ENCODE measurements around the gene HAPLN2.

The HAPLN2 gene

DNA sequence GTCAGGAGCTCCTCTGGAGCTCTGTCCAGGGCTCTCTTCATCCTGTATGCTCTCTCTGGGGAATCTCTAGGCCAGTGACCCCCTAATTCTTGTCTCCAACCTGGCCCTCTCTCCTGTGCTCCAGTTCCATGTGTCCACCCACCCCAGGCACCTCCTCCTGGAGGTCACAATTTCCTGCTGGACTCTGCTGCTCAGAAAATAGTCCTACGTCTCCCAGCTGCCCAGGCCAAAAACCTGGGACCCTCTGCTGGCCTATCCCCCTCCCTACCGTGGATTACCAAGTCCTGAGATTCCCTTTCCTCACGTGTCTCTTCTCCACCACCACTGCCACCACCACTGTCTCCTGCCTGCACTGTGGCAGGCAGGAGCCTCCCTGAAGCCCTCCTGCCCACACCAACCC, 46.3 kb downstream of the HAPLN2 start:
- ChIA-PET POLR2A (interaction anchor here (0.5 to 2.6 kb wide), 4 partner anchors 11 to 708 kb away, joined by 4 to 16 read pairs (median 5); partner anchors contain the start of genes ISG20L2, METTL25B and NES), CTCF (interaction anchor here (0.7 to 15.2 kb wide), 4 partner anchors 16 to 62 kb away, joined by 3 to 564 read pairs (median 6); partner anchors contain the start of gene NES)
- TF ChIP-seq RBAK (tag by site-specific recombination; IDR thresholded peaks at IDR 0.05) (no peak), ZSCAN18 (tag by site-specific recombination; IDR thresholded peaks at IDR 0.05) (no peak), ZNF2 (tag by site-specific recombination; IDR thresholded peaks at IDR 0.05) (no peak), ZBTB17 (tag by site-specific recombination; IDR thresholded peaks at IDR 0.05) (no peak), ZNF561 (tag by site-specific recombination; IDR thresholded peaks at IDR 0.05; ENCODE audit: borderline replicate concordance) (no peak), FEZF1 (tag by site-specific recombination; IDR thresholded peaks at IDR 0.05) (no peak), ZNF292 (tag by site-specific recombination; IDR thresholded peaks at IDR 0.05; ENCODE audit: borderline replicate concordance, low read depth) (no peak), ZNF704 (tag by site-specific recombination; IDR thresholded peaks at IDR 0.05) (no peak), ZNF830 (tag by site-specific recombination; IDR thresholded peaks at IDR 0.05; ENCODE audit: low read depth) (no peak), ZNF426 (tag by site-specific recombination; IDR thresholded peaks at IDR 0.05) (no peak), ZNF747 (tag by site-specific recombination; IDR thresholded peaks at IDR 0.05) (no peak), SETDB1 (IDR thresholded peaks at IDR 0.05; ENCODE audit: insufficient read length, low read length) (no peak)
- TF ChIP-seq, protein P1, sequence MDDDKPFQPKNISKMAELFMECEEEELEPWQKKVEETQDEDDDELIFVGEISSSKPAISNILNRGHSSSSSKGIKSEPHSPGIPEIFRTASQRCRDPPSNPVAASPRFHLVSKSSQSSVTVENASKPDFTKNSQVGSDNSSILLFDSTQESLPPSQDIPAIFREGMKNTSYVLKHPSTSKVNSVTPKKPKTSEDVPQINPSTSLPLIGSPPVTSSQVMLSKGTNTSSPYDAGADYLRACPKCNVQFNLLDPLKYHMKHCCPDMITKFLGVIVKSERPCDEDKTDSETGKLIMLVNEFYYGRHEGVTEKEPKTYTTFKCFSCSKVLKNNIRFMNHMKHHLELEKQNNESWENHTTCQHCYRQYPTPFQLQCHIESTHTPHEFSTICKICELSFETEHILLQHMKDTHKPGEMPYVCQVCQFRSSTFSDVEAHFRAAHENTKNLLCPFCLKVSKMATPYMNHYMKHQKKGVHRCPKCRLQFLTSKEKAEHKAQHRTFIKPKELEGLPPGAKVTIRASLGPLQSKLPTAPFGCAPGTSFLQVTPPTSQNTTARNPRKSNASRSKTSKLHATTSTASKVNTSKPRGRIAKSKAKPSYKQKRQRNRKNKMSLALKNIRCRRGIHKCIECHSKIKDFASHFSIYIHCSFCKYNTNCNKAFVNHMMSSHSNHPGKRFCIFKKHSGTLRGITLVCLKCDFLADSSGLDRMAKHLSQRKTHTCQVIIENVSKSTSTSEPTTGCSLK (tag by site-specific recombination; IDR thresholded peaks at IDR 0.05) = no peak
- TF ChIP-seq, protein P2, sequence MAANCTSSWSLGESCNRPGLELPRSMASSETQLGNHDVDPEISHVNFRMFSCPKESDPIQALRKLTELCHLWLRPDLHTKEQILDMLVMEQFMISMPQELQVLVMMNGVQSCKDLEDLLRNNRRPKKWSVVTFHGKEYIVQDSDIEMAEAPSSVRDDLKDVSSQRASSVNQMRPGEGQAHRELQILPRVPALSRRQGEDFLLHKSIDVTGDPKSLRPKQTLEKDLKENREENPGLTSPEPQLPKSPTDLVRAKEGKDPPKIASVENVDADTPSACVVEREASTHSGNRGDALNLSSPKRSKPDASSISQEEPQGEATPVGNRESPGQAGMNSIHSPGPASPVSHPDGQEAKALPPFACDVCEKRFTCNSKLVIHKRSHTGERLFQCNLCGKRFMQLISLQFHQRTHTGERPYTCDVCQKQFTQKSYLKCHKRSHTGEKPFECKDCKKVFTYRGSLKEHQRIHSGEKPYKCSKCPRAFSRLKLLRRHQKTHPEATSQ (tag by site-specific recombination; IDR thresholded peaks at IDR 0.05) = no peak
- no peak overlapping the region for H3K4me3 ChIP-seq (ENCODE audit: low read depth, low read length)
- no peaks in the 10 kb centered on the region for H3K36me3 ChIP-seq (ENCODE audit: control insufficient read depth in 2 of 2, insufficient read depth in 1 of 2, low read length in 2 of 2)
- H3K9me3 ChIP-seq (ENCODE audit: control insufficient read depth, insufficient read depth, low read depth, low read length) = no peaks in the 10 kb centered on the region
- peaks cover 9% of the 10 kb centered on the region; the same call in 1 of the 2 replicates for H3K4me1 ChIP-seq (ENCODE audit: control insufficient read depth, insufficient read depth, low read length)
- no peak overlapping the region for H3K27ac ChIP-seq (ENCODE audit: extremely low read depth, low read depth, low read length)

DNA sequence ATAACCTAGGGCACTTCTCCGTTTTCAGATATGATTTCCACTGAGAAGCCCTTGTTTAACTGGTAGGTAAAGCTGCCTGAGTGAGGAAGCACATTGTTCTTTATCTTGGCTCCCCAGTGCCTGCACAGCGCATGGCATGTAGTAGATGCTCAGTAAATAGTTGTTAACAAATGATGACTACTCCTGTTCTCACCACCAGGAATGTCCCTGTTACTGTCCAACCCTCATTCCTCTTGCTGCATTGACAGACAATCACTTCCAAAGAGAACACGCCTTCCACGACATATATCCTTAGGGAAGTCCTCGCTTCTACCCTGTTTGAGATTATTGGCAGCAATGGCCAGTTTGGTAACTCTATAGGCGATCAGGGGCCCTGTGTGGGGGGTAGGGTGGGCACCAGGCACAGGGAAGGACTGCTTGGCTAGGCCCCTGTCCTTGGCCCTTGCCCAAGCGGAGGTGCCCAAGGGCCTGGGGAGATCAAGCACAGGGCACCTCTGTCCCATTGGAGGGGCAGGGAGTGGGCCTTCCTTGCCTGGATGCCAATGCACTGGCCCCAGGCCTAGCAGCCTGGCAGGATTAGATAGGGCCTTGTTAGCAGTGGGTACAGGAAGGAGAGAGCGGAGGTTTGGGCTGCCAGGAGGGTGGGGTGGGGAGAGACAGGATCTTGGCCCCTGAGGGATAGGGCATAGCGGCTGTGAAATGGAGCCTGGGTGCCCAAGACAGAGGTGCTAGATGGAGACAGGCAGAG, 47.8 kb downstream of the HAPLN2 start:
- Histone ChIP-seq H3K36me3 (ENCODE audit: control insufficient read depth in 2 of 2, insufficient read depth in 1 of 2, low read length in 2 of 2) (no peaks in the 10 kb centered on the region), H3K27ac (ENCODE audit: extremely low read depth, low read depth, low read length) (no peak overlapping the region), H3K4me1 (ENCODE audit: control insufficient read depth, insufficient read depth, low read length) (peaks cover 5% of the 10 kb centered on the region; the same call in 1 of the 2 replicates), H3K4me3 (ENCODE audit: low read depth, low read length) (no peak overlapping the region), H3K9me3 (ENCODE audit: control insufficient read depth, insufficient read depth, low read depth, low read length) (no peaks in the 10 kb centered on the region)
- no peak for TF ChIP-seq IKZF3 (tag by site-specific recombination; IDR thresholded peaks at IDR 0.05)
- TF ChIP-seq ZNF792 (tag by site-specific recombination; IDR thresholded peaks at IDR 0.05) = no peak
- no peak for TF ChIP-seq ZNF214 (tag by site-specific recombination; IDR thresholded peaks at IDR 0.05; ENCODE audit: borderline replicate concordance)
- TF ChIP-seq ZNF335 (tag by site-specific recombination; conservative IDR thresholded peaks at IDR 0.05) = peak; percentile 54
- TF ChIP-seq ZNF596 (tag by site-specific recombination; IDR thresholded peaks at IDR 0.05) = no peak
- TF ChIP-seq ZNF155 (tag by site-specific recombination; IDR thresholded peaks at IDR 0.05) = no peak
- TF ChIP-seq MZF1 (tag by site-specific recombination; IDR thresholded peaks at IDR 0.05; ENCODE audit: borderline replicate concordance) = no peak
- TF ChIP-seq HOXD13 (CRISPR knock-in tag; IDR thresholded peaks at IDR 0.05; ENCODE audit: borderline replicate concordance) = no peak
- no peak for TF ChIP-seq ZNF433 (tag by site-specific recombination; IDR thresholded peaks at IDR 0.05; ENCODE audit: low read depth)
- peak; percentile 97 for TF ChIP-seq ZNF664 (tag by site-specific recombination; IDR thresholded peaks at IDR 0.05)
- TF ChIP-seq GFI1B (tag by site-specific recombination; IDR thresholded peaks at IDR 0.05) = no peak
- ChIA-PET POLR2A (no interaction called here), CTCF (interaction anchor here (0.5 to 15.2 kb wide), 7 partner anchors 9 to 107 kb away, joined by 3 to 564 read pairs (median 3); partner anchors contain the start of gene NES)
